ENCODE results near the gene FSD1. TPM values are rescaled to one million over a fixed set of nuclear protein-coding genes. Genes with fewer than 3 reads are reported as not detected.

Gene FSD1
- total and polyA plus RNA-seq, 3 experiments from 2014 or later = 3.1 to 13.9 (median 10.9) TPM

DNA sequence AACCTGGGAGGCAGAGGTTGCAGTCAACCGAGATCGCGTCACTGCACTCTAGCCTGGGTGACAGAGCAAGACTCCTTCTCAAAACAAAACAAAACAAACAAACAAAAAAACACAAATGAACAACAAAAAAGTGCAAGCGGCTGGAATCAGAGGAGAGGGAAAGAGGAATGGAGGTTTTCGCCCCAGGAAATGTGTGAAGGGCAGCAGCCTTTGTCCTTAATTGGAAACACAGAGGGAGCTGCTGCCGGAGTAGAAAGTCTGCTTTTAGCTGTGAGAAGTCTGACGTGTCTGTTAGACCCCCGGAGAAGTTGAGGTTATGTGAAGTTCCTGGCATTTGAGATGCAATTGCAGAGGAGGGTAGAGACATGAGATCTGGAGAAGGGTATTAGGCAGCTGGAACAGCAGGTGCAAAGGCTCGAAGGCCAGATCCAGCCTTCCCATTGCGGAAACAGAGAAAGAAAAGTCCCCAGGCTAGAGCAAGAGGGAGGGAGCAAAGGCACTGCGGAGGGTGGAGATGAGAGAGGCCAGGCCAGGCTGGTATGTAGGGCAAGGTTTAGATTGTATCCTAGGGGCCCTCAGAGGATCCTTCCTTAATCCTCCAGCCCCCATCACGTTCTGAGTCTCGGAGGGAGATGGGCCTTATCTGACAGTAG is 2.7 kb upstream of the FSD1 start:
- peak overlapping the region; percentile 33 for H3K4me3 ChIP-seq (ENCODE audit: low read length)
- ChIA-PET CTCF (interaction anchor here (1.1 to 1.4 kb wide), 2 partner anchors 34 to 40 kb away, joined by 3 to 4 read pairs; no protein-coding TSS in a partner anchor), POLR2A (interaction anchor here (0.6 to 1.3 kb wide), 2 partner anchors 41 to 69 kb away, joined by 3 to 4 read pairs; no protein-coding TSS in a partner anchor)
- peaks cover 25 to 33% (median 28%) of the 10 kb centered on the region in 3 donors for H3K4me1 Mint-ChIP-seq
- H3K36me3 Mint-ChIP-seq = peaks cover 0 to 4% (median 3%) of the 10 kb centered on the region in 3 donors
- H3K4me3 Mint-ChIP-seq = peak overlapping the region; percentile 85 to 92 (median 89)
- H3K27ac Mint-ChIP-seq = peak overlapping the region; percentile 85 to 97 (median 88)
- H3K9me3 Mint-ChIP-seq = no peaks in the 10 kb centered on the region
- H3K27me3 ChIP-seq (ENCODE audit: insufficient read depth, low read length, poor library complexity, severe bottlenecking) = no peaks in the 10 kb centered on the region
- peak in 1 of 5 donors; percentile 33 for DNase-seq
- peaks cover 25% of the 10 kb centered on the region for H3K4me1 ChIP-seq (ENCODE audit: insufficient read depth, low read length)
- H3K27me3 Mint-ChIP-seq = peaks cover 3 to 14% of the 10 kb centered on the region in 2 donors
- H3K9me3 ChIP-seq (ENCODE audit: low read length) = no peaks in the 10 kb centered on the region
- no peaks in the 10 kb centered on the region for H3K36me3 ChIP-seq (ENCODE audit: insufficient read depth, low read length)
- H3K27ac ChIP-seq (ENCODE audit: low read depth, low read length) = no peak overlapping the region

DNA sequence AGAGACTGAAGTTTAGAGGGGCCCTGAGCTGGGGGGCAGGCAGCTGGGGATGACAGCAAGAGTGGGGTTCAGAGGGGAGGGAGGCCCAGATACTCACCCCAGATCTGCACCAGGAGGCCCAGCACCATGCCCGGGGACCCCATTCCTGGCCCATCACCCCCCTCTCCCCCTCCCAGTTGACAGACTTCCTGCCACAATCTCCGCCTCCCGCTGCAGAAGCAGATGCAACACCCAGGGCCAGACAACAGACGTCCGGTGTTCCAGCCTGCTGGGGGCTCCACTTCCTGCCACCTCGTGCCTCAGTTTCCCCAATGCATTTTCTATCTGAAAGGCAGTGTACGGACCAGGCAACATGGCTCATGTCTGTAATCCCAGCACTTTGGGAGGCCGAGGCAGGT is 2.2 kb upstream of the FSD1 start, which contains the start of gene TMIGD2:
TSS of gene TMIGD2 (minus strand) at position 147 of the 398 bp plus-strand sequence. CDS start at position 143, 4 bp downstream.
- Mint-ChIP-seq H3K36me3 (peaks cover 0 to 4% (median 3%) of the 10 kb centered on the region in 3 donors), H3K4me1 (peaks cover 25 to 33% (median 28%) of the 10 kb centered on the region in 3 donors), H3K4me3 (peak within 1 kb of the TSS; percentile 85 to 92 (median 89)), H3K9me3 (no peaks in the 10 kb centered on the region), H3K27ac (peak within 1 kb of the TSS; percentile 85 to 97 (median 88)), H3K27me3 (peaks cover 3 to 14% of the 10 kb centered on the region in 2 donors)
- H3K27ac ChIP-seq (ENCODE audit: low read depth, low read length) = no peak within 1 kb of the TSS
- H3K9me3 ChIP-seq (ENCODE audit: low read length) = no peaks in the 10 kb centered on the region
- POLR2A ChIA-PET = interaction anchor here (0.6 to 1.3 kb wide), 2 partner anchors 40 to 69 kb away, joined by 3 to 4 read pairs; no protein-coding TSS in a partner anchor
- no peaks in the 10 kb centered on the region for H3K36me3 ChIP-seq (ENCODE audit: insufficient read depth, low read length)
- H3K4me1 ChIP-seq (ENCODE audit: insufficient read depth, low read length) = peaks cover 25% of the 10 kb centered on the region
- CTCF ChIA-PET = interaction anchor here (1.1 to 1.4 kb wide), 2 partner anchors 35 to 40 kb away, joined by 3 to 4 read pairs; no protein-coding TSS in a partner anchor
- no peaks in the 10 kb centered on the region for H3K27me3 ChIP-seq (ENCODE audit: insufficient read depth, low read length, poor library complexity, severe bottlenecking)
- peak within 1 kb of the TSS; percentile 33 for H3K4me3 ChIP-seq (ENCODE audit: low read length)
- peak in 1 of 5 donors; percentile 51 for DNase-seq

DNA sequence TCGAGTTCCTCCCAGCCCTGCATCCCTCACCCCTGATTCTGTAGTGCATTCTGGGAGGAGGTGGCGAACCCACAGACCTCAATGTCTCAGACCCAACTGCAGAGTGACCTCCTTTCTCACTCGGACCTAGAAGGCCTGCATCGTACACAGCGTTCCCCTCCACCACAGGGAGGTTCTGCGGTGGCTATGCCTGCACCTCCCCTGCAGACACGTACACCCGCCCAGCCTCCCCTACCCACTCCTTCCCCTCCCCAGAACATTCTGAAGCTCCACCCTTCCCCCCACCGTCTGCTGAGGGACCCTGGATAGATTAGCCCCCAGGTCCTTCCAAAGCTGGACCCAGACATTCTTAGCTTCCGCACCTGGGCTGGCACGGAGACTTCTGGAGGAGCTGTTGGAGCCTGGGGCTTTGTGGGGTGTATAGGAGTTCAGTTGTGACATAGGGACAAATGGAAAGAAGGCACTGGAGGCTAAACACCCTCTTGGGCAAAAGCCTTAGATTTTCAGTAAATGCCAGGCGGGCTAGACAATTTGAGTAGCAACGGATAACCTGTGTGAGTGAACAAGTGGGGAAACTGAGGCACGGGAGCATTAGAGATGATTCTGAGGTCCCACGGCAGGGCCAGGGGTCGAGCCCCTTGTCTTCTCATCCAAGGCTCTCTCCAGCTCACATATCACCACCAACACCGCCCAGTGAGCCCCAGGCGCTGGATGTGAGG is 420 bp upstream of the FSD1 start:
- H3K36me3 Mint-ChIP-seq = peaks cover 0 to 3% (median 1%) of the 10 kb centered on the region in 3 donors
- H3K4me3 ChIP-seq (ENCODE audit: low read length) = peak overlapping the region; percentile 32
- no peaks in the 10 kb centered on the region for H3K27me3 ChIP-seq (ENCODE audit: insufficient read depth, low read length, poor library complexity, severe bottlenecking)
- ChIA-PET CTCF (interaction anchor here (0.9 kb wide), 1 partner anchor 24 kb away, joined by 3 read pairs; no protein-coding TSS in a partner anchor), POLR2A (interaction anchor here (0.7 kb wide), 1 partner anchor 43 kb away, joined by 4 read pairs; no protein-coding TSS in a partner anchor)
- peaks cover 23 to 29% (median 23%) of the 10 kb centered on the region in 3 donors for H3K4me1 Mint-ChIP-seq
- peak overlapping the region; percentile 57 to 94 (median 88) for H3K27ac Mint-ChIP-seq
- no peak overlapping the region for H3K27ac ChIP-seq (ENCODE audit: low read depth, low read length)
- peaks cover 3 to 14% of the 10 kb centered on the region in 2 donors for H3K27me3 Mint-ChIP-seq
- H3K9me3 Mint-ChIP-seq = no peaks in the 10 kb centered on the region
- H3K9me3 ChIP-seq (ENCODE audit: low read length) = no peaks in the 10 kb centered on the region
- peak overlapping the region; percentile 67 to 89 (median 72) for H3K4me3 Mint-ChIP-seq
- peak in 3 of 5 donors; percentile 8 to 37 (median 28) for DNase-seq
- H3K4me1 ChIP-seq (ENCODE audit: insufficient read depth, low read length) = peaks cover 25% of the 10 kb centered on the region
- no peaks in the 10 kb centered on the region for H3K36me3 ChIP-seq (ENCODE audit: insufficient read depth, low read length)

DNA sequence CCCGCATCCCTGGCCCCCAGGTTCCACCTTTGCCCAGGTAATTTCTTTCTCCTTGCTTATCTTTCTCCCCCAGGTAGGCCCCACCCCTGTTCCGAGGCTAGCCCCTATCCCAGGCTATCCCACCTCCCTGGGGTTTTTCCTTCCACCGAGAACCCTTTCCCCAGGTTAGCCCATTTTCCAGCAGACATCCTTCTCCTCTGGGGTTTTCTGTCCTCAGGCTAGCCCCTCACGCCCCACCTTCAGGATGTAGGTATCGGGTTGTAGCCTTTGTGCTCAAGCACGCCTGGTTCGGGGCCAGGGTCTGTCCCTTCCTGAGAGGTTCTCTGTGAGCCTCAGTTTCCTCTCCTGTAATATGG is 837 bp downstream of the FSD1 start:
- Mint-ChIP-seq H3K36me3 (peaks cover 0 to 3% (median 1%) of the 10 kb centered on the region in 3 donors), H3K4me1 (peaks cover 23 to 29% (median 23%) of the 10 kb centered on the region in 3 donors), H3K27me3 (peaks cover 3 to 14% of the 10 kb centered on the region in 2 donors), H3K9me3 (no peaks in the 10 kb centered on the region), H3K27ac (no peak overlapping the region), H3K4me3 (peak overlapping the region in 6 of 7 donors; percentile 28 to 57 (median 44))
- no peak for DNase-seq
- Histone ChIP-seq H3K27me3 (ENCODE audit: insufficient read depth, low read length, poor library complexity, severe bottlenecking) (no peaks in the 10 kb centered on the region), H3K4me3 (ENCODE audit: low read length) (no peak overlapping the region), H3K36me3 (ENCODE audit: insufficient read depth, low read length) (no peaks in the 10 kb centered on the region), H3K4me1 (ENCODE audit: insufficient read depth, low read length) (peaks cover 25% of the 10 kb centered on the region), H3K9me3 (ENCODE audit: low read length) (no peaks in the 10 kb centered on the region), H3K27ac (ENCODE audit: low read depth, low read length) (no peak overlapping the region)
- CTCF ChIA-PET = no interaction called here
- POLR2A ChIA-PET = no interaction called here

DNA sequence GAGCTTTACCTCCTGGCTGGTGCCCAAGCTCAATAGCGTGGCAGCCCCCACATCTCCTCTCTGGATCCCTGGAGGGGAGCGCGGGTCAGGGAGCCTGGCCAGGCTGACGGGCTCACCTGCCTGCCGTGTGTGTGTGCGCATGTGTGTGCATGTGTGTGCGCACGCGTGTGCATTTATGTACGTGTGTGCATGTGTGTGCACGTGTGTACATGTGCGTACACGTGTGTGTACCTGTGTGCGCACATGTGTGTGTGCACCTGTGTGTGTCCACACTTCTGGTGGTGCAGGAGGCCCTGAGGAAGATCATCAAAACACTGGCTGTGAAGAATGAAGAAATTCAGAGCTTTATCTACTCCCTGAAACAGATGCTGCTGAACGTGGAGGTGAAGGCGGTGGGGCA is 1.3 kb downstream of the FSD1 start:
- Mint-ChIP-seq H3K27ac (no peak overlapping the region), H3K27me3 (peaks cover 3 to 14% of the 10 kb centered on the region in 2 donors), H3K36me3 (peaks cover 0 to 3% (median 1%) of the 10 kb centered on the region in 3 donors), H3K4me1 (peaks cover 20 to 27% (median 20%) of the 10 kb centered on the region in 3 donors), H3K9me3 (no peaks in the 10 kb centered on the region), H3K4me3 (peak overlapping the region in 5 of 7 donors; percentile 28 to 55 (median 34))
- ChIA-PET CTCF (interaction anchor here (0.9 to 2.0 kb wide), 2 partner anchors 9 to 95 kb away, joined by 3 to 5 read pairs; partner anchors contain the start of gene SH3GL1), POLR2A (no interaction called here)
- no peak for DNase-seq
- Histone ChIP-seq H3K4me3 (ENCODE audit: low read length) (no peak overlapping the region), H3K27ac (ENCODE audit: low read depth, low read length) (no peak overlapping the region), H3K4me1 (ENCODE audit: insufficient read depth, low read length) (peaks cover 22% of the 10 kb centered on the region), H3K9me3 (ENCODE audit: low read length) (no peaks in the 10 kb centered on the region), H3K36me3 (ENCODE audit: insufficient read depth, low read length) (no peaks in the 10 kb centered on the region), H3K27me3 (ENCODE audit: insufficient read depth, low read length, poor library complexity, severe bottlenecking) (no peaks in the 10 kb centered on the region)

DNA sequence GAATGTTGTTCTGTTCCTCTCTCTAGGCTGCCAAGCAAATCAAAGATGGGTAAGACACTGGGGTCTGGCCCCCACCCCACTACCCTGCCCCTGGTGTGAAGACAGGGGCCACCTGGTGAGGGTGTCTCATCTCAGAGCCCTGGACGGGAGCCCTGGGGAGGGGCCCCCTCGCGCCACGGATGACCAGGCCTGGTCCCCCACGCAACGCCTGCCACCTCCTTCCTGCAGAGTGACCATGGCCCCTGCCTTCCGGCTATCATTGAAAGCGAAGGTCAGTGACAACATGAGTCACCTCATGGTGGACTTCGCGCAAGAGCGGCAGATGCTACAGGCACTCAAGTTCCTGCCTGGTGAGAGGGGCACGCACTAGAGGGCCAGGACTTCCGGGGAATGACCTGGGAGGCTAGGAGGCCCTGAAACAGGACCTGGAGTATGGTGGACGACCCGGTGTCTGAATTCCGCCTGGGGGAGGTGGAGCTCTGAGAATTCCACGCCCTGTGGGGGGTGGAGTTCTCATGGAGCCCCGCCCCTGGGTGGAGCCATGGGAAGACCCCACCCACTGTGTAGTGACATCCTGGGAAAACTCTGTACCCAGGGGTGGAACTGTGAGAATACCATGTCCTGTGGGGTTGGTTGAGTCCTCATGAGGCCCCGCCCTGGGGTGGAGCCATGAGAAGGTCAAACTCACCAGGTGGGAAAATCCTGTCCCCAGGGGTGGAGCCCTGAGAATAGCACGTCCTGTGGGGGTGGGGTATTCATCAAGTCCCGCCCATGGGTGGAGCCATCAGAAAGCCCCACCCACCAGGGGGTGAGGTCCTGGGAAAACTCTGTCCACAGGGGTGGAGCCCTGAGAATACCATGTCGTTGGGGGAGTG is 6.1 kb downstream of the FSD1 start:
- Mint-ChIP-seq H3K27me3 (peaks cover 0 to under 1% of the 10 kb centered on the region in 2 donors), H3K4me1 (no peaks in the 10 kb centered on the region), H3K4me3 (peak overlapping the region in 1 of 7 donors; percentile 36), H3K27ac (peak overlapping the region in 2 of 8 donors; percentile 21 to 43), H3K36me3 (peaks cover 0 to 1% (median 0%) of the 10 kb centered on the region in 3 donors), H3K9me3 (no peaks in the 10 kb centered on the region)
- POLR2A ChIA-PET = no interaction called here
- H3K4me1 ChIP-seq (ENCODE audit: insufficient read depth, low read length) = no peaks in the 10 kb centered on the region
- no peaks in the 10 kb centered on the region for H3K36me3 ChIP-seq (ENCODE audit: insufficient read depth, low read length)
- no peak overlapping the region for H3K27ac ChIP-seq (ENCODE audit: low read depth, low read length)
- no peak overlapping the region for H3K4me3 ChIP-seq (ENCODE audit: low read length)
- no peak for DNase-seq
- CTCF ChIA-PET = interaction anchor here (1.9 kb wide), 1 partner anchor 11 kb away, joined by 4 read pairs; no protein-coding TSS in a partner anchor
- H3K9me3 ChIP-seq (ENCODE audit: low read length) = no peaks in the 10 kb centered on the region
- no peaks in the 10 kb centered on the region for H3K27me3 ChIP-seq (ENCODE audit: insufficient read depth, low read length, poor library complexity, severe bottlenecking)

DNA sequence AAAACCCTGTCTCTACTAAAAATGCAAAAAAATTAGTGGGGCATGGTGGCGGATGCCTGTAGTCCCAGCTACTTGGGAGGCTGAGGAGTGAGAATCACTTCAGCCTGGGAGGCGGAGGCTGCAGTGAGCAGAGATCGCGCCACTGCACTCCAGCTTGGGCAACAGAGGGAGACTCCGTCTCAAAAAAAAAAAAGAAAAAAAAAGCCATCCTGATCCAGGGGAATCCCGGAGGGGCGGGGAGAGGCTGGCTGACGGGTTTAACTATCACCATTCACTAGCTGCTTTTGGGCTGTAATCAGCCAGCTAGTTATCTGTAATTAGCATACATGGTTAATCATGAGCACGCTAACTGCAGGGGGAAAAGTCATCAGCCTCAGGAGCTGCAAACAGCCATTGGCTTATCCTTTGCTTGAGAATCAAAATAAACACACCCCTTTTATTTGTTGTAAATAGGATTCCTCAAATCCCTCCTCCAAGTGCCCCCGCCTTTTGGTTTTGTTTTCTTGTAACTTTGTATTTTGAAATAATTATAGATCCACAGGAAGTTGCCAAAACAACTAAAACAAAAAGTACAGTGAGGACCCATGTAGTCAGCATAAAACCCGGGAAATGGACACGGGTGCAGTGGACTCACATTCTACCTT is 9.6 kb downstream of the FSD1 start:
- H3K4me3 Mint-ChIP-seq = no peak overlapping the region
- Histone ChIP-seq H3K27ac (ENCODE audit: low read depth, low read length) (no peak overlapping the region), H3K9me3 (ENCODE audit: low read length) (no peaks in the 10 kb centered on the region), H3K4me3 (ENCODE audit: low read length) (no peak overlapping the region), H3K27me3 (ENCODE audit: insufficient read depth, low read length, poor library complexity, severe bottlenecking) (no peaks in the 10 kb centered on the region), H3K36me3 (ENCODE audit: insufficient read depth, low read length) (no peaks in the 10 kb centered on the region), H3K4me1 (ENCODE audit: insufficient read depth, low read length) (no peaks in the 10 kb centered on the region)
- DNase-seq = no peak
- CTCF ChIA-PET = interaction anchor here (1.9 kb wide), 1 partner anchor 46 kb away, joined by 4 read pairs; no protein-coding TSS in a partner anchor
- no peaks in the 10 kb centered on the region for H3K36me3 Mint-ChIP-seq
- H3K27me3 Mint-ChIP-seq = no peaks in the 10 kb centered on the region
- no peaks in the 10 kb centered on the region for H3K4me1 Mint-ChIP-seq
- POLR2A ChIA-PET = no interaction called here
- H3K9me3 Mint-ChIP-seq = peaks cover 0 to 2% (median 0%) of the 10 kb centered on the region in 5 donors
- no peak overlapping the region for H3K27ac Mint-ChIP-seq
